Gastroesophageal sphincter (tissue), 3 donors: Measurements from ENCODE around the gene TFDP3.

Experiments used
- CTCF ChIP-seq, 4 experiments: fragments of 200-600 bp in 2 of 4; fragments of 450-650 bp in 2 of 4; sonication (generic) in 1 of 4; IDR thresholded peaks; one replicate each; pipeline ENCODE4 v1.5.1; 2017 to 2019; ENCODE audit warnings: antibody characterized with exemption in 4 of 4, mild to moderate bottlenecking in 2 of 4, moderate library complexity in 2 of 4
- POLR2A ChIP-seq, 2 donors: fragments of 450-650 bp; IDR thresholded peaks; one replicate each; pipeline ENCODE4 v1.6.1; 2017; ENCODE audit warnings: antibody characterized with exemption in 2 of 2, mild to moderate bottlenecking in 2 of 2, moderate library complexity in 1 of 2

GRCh38 chrX:133251204-133251603 is 33.0 kb upstream of the TFDP3 start:
- TF ChIP-seq CTCF (IDR thresholded peaks at IDR 0.05): no peak
- TF ChIP-seq POLR2A (IDR thresholded peaks at IDR 0.05): no peak
